Stimulated activated CD8-positive, alpha-beta memory T cell treated with anti-CD3 and anti-CD28 coated beads, Interleukin-7, amount 100 ng/mL, for 48 hours (primary cell): ENCODE measurements around the gene RPS6KC1.
"Not testable (repeated sequence)": the region's sequence is repeated elsewhere in the genome, so short reads cannot be mapped to it uniquely, and the experiment has no call there.

Experiments
- DNase-seq, 2 donors: peaks; one replicate each; pipeline ENCODE4 v3.0.0-alpha.2; 2020; ENCODE audit warnings: low read depth in 1 of 2; ENCODE audit errors: extremely low read depth in 1 of 2

RPS6KC1 gene

DNA sequence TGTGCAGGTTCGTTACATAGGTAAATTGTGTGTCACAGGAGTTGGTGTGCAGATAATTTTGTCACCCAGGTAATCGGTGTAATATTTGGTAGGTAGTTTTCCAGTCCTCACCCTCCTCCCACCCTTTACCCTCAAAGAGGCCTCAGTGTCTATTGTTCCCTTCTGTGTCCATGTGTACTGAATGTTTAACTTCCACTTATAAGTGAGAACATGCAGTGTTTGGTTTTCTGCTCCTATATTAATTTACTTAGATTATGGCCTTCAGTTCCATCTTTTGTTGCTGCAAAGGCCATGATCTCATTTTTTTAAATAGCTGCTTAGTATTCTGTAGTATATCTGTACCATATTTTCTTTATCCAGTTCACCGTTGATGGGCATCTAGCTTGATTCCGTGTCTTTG, 87.3 kb downstream of the RPS6KC1 start:
- DNase-seq, result no peak

DNA sequence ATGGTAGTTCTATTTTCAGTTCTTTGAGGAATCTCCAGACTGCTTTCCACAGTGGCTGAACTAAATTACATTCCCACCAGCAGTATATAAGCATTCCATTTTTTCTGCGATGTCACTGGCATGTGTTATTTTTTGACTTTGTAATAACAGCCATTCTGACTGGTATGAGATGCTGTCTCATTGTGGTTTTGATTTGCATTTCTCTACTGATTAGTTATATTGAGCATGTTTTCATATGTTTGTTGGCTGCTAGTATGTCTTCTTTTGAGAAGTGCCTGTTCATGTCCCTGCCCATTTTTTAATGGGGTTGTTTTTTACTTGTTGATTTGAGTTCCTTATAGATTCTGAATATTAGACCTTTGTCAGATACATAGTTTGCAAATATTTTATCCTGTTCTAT, 87.9 kb downstream of the RPS6KC1 start:
- DNase-seq, result no peak

GRCh38 chr1:213148905-213149304, 97.9 kb downstream of the RPS6KC1 start:
- DNase-seq, result no peak

- DNase-seq, result not testable (repeated sequence)
These were observed 99.0 kb downstream of the RPS6KC1 start for GRCh38 chr1:213150090-213150489.

DNA sequence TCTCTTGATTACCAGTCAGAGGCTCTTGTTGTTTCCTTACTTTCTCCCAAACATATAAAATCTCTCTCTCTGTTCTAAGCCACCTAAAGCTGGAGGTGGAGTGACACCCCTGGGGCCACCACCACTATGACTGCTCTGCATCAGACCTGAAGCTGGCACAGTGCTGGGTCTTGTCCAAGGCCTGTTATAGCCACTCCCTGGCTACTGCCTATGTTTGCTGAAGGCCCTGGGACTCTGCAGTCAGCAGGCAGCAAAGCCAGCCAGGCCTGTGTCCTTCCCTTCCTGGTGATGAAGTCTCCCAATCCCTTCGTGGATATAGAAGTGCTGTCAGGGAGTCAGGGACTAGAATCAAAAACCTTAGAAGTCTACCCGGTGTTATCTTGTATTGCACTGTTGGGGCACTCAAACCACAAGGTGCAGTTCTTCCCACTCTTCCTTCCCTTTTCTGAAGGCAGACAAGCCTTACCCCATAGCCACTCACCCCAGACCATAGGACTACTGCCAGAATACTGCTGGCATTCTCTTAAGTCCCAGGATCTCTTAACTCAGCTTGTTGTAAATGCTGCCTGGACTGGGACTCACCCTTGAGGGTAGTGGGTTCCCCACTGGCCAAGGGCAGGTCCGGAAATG, 103.1 kb downstream of the RPS6KC1 start:
- DNase-seq, result no peak

DNA sequence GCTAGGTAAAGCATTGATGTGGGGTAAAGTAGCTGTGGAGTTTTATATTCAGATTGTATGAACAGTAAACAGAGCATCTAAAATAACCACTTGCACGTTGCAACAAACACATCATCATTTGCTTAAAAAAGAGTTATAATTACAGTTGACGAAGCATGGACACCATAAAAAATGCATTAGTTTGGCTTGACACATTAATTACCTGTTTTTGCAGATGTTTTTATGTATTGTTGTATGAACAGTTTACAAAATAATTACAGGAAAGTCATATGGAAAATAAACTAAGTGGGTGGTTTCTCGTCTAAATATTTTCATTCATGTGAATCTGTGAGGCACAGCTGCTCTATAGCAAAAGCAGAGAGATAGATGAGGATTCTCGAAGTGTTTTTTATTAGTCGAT, 108.3 kb downstream of the RPS6KC1 start:
- DNase-seq, result no peak

- not testable (repeated sequence) for DNase-seq
These were observed 109.4 kb downstream of the RPS6KC1 start for GRCh38 chr1:213160442-213160841.

GRCh38 chr1:213162338-213162737, 111.3 kb downstream of the RPS6KC1 start:
- no peak for DNase-seq

- no peak for DNase-seq
These were observed 111.8 kb downstream of the RPS6KC1 start for GRCh38 chr1:213162862-213163261.

GRCh38 chr1:213163278-213163711, 112.3 kb downstream of the RPS6KC1 start:
- no peak for DNase-seq

DNA sequence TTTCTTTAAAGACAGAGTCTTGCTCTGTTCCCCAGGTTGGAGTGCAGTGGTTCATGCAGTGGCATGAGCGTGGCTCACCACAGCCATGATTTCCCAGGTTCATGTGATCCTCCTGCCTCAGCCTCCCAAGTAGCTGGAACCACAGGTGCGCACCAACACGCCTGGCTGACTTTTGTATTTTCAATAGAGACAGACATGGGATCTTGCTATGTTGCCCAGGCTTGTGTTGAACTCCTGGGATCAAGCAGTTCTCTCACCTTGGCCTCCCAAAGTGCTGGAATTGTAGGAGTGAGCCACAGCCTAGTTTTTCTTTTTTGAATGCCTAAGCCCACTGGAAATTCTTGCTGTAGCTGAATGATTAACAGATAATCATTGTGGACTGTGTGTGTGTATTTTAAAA, 113.5 kb downstream of the RPS6KC1 start:
- no peak for DNase-seq

GRCh38 chr1:213166852-213167251, 115.8 kb downstream of the RPS6KC1 start:
- no peak for DNase-seq

- DNase-seq, result no peak
These were observed 120.7 kb downstream of the RPS6KC1 start for GRCh38 chr1:213171711-213172110.

GRCh38 chr1:213176341-213176740, 125.3 kb downstream of the RPS6KC1 start:
- DNase-seq, result no peak

GRCh38 chr1:213179784-213180183, 128.7 kb downstream of the RPS6KC1 start:
- DNase-seq, result no peak

DNA sequence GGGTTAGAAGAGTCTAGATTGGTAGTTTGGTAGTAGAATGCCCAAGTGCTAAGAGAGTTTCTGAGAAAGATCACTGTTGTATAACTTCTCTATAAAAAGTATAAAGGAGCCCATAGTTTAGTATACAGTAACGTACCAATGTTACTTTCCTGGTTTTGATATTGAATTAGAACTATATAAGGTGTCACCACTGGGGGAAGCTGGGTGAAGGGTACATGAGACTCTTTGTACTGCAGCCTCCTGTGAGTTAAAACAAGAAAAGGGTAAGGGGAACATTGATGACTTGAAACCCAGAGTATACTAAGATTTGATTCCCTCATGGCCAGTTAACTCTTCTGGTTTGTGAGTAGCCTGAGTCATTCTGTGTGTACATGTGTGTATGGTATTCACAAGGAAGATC, 129.8 kb downstream of the RPS6KC1 start:
- DNase-seq, result no peak

DNA sequence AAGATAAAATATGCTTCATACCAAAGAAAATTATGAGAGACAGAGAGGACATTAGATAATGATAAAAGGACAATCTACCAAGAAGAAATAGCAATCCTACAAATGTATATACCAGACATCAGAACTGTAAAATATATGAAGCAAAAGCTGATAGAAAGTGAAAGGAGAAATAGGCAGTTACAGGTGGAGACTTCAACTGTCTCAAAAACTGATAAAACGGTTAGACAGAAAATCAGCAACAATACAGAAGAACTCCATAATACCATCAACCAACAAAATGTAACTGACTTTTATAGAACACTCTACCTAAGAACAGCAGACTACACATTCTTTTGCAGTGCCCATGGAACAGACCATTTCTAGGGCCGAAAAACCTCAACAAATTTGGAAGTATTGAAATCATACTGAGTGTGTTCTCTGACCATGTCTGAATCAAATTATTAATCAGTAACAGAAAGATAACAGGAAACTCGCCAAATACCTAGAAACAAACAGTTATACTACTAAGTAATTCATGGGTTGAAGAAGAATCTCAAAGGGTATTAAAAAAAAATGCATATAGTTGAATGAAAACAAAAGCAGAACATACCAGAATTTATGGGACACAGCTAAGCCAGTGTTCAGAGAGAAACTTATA, 132.1 kb downstream of the RPS6KC1 start:
- DNase-seq, result no peak

DNA sequence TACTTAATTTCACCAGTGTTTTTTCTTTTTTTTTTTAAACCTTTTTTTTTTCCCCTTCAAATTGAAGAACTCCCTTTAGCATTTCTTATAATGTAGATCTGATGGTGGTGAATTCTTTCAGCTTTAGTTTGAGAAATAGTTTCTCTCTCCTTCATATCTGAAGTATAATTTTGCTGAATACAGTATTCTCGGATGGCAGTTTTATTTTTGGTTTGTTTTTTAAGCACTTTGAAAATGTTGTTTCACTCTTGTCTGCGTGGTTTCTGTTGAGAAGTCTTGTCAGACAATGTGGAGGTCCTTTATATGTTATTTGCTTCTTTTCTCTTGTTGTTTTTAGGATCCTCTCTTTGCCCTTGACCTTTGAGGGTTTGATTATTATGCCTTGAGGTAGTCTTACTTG, 135.1 kb downstream of the RPS6KC1 start:
- DNase-seq, result no peak

- no peak for DNase-seq
These were observed 141.0 kb downstream of the RPS6KC1 start for GRCh38 chr1:213192026-213192425.

DNA sequence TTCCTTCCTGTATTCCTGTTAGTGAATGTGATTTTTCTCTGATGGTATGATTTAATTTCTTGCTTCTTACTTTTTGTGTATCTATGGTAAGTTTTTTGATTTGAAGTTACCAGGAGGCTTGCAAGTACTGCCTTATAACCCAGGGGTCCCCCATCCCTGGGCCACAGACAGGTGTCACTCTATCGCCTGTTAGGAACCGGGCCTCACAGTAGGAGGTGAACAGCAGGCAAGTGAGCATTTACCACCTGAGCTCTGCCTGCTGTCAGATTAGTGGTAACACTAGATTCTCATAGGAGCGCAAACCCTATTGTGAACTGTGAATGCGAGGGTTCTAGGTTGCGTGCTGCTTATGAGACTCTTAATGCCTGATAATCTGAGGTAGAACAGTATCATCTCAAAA, 143.3 kb downstream of the RPS6KC1 start:
- DNase-seq, result no peak

- no peak for DNase-seq
These were observed 143.8 kb downstream of the RPS6KC1 start for GRCh38 chr1:213194855-213195254.

GRCh38 chr1:213196328-213197054, 145.4 kb downstream of the RPS6KC1 start:
- DNase-seq, result not testable (repeated sequence)
